GM21619 (cell line): ENCODE results near the gene CDRT4.

Experiments
- ATAC-seq: cut with Tn5 transposase; IDR thresholded peaks from one replicate; pipeline ENCODE4 v1.9.1; 2021; ENCODE audit not compliant: unreplicated experiment

Gene CDRT4

DNA sequence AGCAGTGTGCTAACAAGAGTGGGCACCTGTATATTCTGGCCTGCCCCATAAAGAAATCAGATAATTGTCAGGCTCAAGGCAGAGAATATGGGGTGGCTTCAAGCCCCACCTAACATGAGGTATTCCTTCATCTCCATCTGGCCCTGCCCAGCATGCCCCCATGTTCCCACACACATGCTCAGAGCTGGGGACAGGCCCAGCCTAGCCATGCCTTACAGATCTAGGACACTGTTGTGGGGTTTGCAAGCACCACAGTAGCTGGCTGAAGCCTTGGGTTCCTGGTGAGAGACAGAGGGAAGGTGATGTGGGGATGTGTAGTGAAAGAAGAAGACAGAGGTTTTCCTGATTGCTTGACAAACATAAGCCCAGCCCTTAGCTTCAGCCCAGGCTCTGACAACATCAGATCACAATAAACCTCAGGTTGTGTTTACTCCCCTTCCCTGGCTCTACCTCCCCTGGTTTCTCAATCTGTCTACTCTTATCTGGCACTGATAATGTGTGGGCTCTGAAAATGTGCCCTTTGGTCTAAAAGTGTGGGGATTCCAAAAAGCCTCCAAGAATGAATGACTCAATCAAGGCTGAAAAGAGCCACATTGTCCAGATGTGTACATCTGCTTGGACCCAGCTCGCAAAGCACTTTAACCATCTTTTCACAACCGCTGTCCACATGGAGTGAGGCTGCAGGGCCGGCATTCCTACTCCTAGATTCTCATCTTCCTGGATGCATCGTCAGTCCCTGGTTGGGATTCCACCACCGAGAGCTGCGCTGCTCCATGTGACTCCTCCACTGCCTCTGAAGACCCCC, 34.4 kb downstream of the CDRT4 start:
- no peak for ATAC-seq

DNA sequence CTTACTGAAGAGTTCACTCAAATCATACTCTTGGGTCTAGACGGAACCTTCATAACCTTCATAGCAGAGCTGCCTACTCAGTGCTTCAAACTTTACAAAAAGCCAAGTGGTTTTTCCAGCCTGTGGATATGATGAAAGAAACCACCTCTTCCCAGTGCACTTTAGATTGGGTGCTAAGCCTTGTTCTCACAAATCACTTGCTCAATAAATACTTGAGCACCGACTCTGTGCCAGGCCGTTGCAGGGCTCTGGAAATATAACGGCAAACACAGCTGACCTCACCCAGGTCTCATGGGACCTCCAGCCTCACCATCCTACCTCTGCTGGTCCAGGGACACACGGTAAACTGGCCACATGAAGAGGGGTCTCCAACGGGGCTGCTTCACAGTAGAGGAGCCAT, 35.7 kb downstream of the CDRT4 start:
- no peak for ATAC-seq

DNA sequence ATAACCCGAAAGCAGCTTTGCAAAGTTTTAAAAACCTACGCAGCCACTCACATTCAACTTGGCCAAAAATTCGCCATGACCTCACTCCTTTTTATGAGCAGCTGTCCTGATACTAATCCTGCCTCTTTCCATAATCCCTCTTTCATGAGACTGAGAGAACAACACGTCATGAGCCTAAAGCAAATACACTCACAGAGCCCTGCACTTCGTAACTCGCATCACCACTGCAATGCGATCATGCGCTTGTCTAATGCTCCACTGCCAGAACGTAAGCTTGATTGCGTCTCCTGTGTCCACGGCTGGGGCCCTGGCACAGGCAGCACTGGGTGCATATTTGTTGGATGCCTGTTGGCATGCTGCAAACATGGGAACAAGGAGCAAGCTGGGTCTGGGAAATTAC, 36.2 kb downstream of the CDRT4 start:
- ATAC-seq, result no peak

- no peak for ATAC-seq
Observed at GRCh38 chr17:15424521-15424920, 42.9 kb downstream of the CDRT4 start.

DNA sequence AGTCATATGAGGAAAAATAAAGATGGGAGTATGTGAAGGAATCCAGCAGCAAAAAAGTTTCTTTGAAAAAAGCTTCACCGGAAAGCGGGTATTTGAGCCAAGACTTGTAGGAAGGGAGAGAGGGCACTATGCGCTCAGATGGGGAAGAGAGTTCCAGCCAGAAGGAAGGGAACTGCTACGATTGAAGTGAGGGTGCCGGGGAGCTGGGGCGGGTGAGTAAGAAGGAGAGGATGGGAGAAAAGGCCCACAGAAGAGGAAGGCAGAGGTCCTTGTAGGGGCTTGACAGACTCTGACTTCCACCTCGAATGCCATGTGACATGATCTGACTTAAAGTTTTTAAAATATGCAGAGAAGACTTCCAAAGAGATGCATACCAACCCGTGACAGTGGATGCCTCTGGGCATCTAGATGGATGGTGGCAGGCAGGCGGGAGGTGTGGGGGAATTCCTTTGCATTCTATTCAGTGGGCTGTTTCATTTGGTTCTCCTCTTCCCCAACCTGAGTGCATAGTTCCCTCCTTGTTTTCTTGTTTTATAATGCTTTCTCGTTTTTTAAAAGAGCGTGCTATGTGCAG, 44.9 kb downstream of the CDRT4 start:
- no peak for ATAC-seq

DNA sequence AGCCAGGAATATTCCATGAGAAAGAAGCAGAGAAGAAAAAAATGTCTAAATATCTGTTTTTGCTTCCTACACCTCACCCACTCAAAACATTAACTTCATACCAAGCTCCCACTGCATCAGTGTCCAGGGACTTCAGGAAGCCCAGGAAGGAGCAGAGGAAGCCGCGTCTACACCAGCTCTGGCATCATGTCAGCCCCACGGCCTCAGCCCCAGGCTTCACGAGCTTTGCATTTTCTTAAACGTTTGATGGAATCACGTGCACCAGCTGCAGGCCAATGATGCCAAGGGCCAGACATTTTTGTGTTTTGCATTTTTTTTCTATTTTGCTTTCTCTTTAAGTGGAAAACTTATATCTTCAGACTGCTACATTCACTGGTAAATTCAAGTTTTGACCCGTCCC, 48.6 kb downstream of the CDRT4 start:
- no peak for ATAC-seq

DNA sequence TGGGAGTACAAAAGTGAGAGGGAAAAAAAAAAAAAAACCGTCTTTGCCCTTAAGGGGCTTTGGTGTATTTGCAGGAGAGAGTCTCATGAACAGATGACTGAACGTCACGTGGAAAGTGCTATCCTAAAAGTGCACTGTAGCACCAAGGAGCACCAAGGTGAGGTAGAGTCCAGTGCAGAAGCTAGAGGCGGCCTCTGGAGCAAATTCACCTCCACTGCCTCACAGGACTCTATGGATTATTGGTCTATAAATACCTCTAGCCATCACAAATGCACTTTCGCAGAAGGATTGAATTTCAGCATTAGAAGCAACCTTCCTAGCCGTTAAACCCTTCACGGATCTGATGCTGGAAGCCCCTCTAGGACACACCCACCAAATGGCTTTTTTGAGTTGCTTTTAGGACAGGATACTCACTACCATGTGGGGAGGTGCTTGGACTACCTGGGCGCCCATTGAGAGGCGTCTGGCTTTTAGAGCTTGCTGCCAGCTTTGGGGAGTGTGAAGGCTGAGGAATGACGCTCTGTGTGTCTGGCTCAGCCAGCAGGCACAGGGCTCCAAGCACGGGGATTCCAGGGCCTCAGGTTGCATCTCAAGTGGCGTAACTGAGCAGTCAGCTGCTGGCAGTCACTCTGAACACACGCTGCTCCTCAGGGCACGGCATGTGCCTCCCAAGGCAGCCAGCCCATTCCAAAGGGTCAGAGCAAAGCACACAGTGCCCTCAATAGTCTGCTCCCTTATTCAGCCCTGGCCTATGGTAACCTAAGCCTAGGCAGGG, 52.7 kb downstream of the CDRT4 start:
- no peak for ATAC-seq

GRCh38 chr17:15413101-15413771, 54.2 kb downstream of the CDRT4 start:
- no peak for ATAC-seq

DNA sequence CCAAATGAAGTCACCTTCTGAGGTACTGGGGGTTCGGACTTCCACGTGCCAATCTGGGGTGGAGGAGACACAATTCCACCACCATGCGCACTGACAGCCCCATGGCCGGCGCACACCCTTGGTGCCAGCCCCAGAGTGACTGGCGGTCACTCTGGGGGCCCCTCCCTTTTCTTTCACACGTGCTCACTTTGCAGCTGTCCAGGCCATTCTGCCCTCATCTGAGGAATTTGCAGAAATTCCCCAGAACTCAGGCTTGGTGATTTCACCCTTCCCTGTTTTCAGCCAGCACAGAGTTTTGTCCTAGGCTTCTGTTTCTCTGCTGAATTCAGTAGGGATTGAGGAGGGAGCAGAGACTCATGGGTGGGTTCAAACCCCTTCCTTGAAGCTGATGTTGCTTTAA, 54.8 kb downstream of the CDRT4 start:
- ATAC-seq, result no peak

GRCh38 chr17:15411384-15412198, 55.8 kb downstream of the CDRT4 start:
- ATAC-seq, result no peak

- no peak for ATAC-seq
Observed at GRCh38 chr17:15409721-15410250, 57.6 kb downstream of the CDRT4 start.

DNA sequence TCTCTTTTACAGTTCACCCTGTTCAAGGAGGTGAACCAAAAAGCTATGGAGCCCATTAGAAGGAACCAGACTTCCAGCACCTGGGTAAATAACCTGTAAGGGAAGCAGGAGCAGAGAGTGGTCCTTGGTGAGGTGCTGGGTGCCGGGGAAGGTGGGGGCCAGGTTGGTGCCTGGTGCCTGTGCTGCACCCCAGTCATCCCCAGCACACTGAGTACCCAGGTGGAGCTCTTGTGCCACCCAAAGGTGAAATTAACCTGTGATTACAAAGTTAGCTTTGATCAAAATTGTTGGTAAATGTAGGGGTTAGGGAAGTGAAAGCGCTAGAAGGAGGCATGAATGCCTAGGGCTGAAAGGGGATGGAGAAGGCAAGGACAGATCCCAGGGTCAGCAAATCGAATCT, 58.6 kb downstream of the CDRT4 start:
- no peak for ATAC-seq

DNA sequence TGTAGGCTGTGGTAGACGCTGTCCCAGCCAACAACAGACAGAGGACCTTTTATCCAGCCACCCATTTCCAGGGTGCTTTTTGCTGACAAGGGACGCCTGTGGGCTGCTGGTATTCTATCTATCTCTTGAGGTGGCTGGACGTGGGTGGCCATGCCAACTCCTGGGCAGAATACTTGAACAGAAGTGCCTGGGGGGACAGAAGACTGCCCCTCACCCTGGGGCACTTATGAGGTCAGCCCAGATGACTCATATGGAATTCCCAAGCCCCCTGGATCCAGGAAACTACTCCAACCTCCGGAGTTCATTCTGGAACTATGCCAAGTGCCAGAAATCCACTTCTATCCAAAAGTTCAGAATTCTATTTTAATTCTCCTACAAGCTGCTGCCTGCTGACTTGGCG, 61.3 kb downstream of the CDRT4 start:
- ATAC-seq, result no peak

DNA sequence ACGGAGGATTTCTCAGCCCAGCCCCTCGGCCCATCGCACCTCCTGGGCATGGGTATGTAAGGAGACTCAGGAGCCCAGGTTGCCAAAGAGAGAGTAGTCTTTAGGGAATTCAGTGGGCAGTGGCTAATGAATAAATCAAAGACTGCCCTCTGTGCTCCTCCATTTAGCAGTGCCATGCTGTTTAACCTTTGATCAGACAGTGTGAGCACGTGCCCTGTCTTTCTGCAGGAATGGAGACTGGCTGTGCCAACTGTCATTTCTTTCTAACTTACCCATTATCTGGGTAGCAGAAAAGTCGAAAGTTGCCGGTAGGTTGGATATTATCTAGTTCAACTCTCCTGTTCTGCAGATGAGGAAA, 62.4 kb downstream of the CDRT4 start:
- ATAC-seq, result no peak

GRCh38 chr17:15404106-15405057, 63.0 kb downstream of the CDRT4 start:
- no peak for ATAC-seq

GRCh38 chr17:15403276-15403939, 64.0 kb downstream of the CDRT4 start:
- no peak for ATAC-seq

DNA sequence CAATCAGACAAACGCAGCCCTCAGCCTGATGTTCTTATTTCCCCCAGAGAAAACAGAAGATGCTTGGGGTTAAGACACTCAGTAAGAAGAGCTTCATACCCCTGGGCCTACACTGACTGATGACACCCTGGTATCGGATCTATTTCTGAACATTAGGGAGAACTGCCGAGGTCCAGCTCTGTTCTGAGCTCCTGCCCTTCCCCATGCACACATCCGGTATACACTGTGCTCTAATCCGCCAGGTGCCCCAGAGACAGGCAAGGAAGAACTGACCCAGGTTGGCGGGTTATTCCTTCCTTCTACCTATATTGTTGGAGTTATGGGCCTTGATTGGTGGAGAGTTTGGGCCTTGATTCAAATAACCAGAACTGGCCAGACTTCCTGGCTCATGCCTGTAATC, 68.0 kb downstream of the CDRT4 start:
- no peak for ATAC-seq

- no peak for ATAC-seq
Observed at GRCh38 chr17:15398736-15399331, 68.6 kb downstream of the CDRT4 start.
